ENCODE data around the gene NDUFB2.

- TF ChIP-seq CTCF (IDR thresholded peaks at IDR 0.05; ENCODE audit: low read length) (no peak), EZH2 (IDR thresholded peaks at IDR 0.05; ENCODE audit: borderline replicate concordance, low read length) (no peak)
Measured at GRCh38 chr7:140704205-140704604, 7.7 kb downstream of the NDUFB2 start.

All from OCI-LY1 (cell line).